Natural killer cell (primary cell): Measurements from ENCODE around the gene ACOT12. TPM values are rescaled to one million over a fixed set of nuclear protein-coding genes. Genes with fewer than 3 reads are reported as not detected.

Source experiments
- ATAC-seq, 3 donors: fragments of 150-1000 bp in 2 of 3; fragments of 200-7000 bp in 1 of 3; cut with Tn5 transposase; 1 replicate in 1 of 3; 2 replicates in 2 of 3; pipeline ENCODE4 v1.10.0; 2021; ENCODE audit warnings: mild to moderate bottlenecking in 2 of 3, moderate library complexity in 2 of 3
- DNase-seq, 2 donors: peaks; one replicate each; pipeline versions ENCODE4 v3.0.0 to v3.0.0-alpha.2; 2013 to 2021; ENCODE audit warnings: mixed read lengths in 1 of 2
- H3K27ac ChIP-seq: one replicate; pipeline ENCODE4 v1.5.1; 2013; ENCODE audit warnings: mild to moderate bottlenecking, low read length
- H3K27me3 ChIP-seq: one replicate; pipeline ENCODE4 v1.6.1; 2013; ENCODE audit warnings: low read length; ENCODE audit not compliant: control insufficient read depth, insufficient read depth
- H3K36me3 ChIP-seq: one replicate; pipeline ENCODE4 v1.6.1; 2013; ENCODE audit warnings: low read length; ENCODE audit not compliant: control insufficient read depth, insufficient read depth
- H3K4me1 ChIP-seq: one replicate; pipeline ENCODE4 v1.6.1; 2013; ENCODE audit warnings: low read length; ENCODE audit not compliant: control insufficient read depth, insufficient read depth
- H3K4me3 ChIP-seq: one replicate; pipeline ENCODE4 v1.5.1; 2013; ENCODE audit warnings: low read length
- H3K9me3 ChIP-seq: one replicate; pipeline ENCODE4 v1.6.1; 2013; ENCODE audit warnings: low read length; ENCODE audit not compliant: control insufficient read depth, insufficient read depth
- H3K27ac Mint-ChIP-seq, 2 donors: one replicate each; pipeline ENCODE4 v1.8.0; 2022; ENCODE audit warnings: mild to moderate bottlenecking in 2 of 2, mixed read lengths in 2 of 2, moderate library complexity in 1 of 2
- H3K27me3 Mint-ChIP-seq, 2 donors: one replicate each; pipeline ENCODE4 v1.8.0; 2022; ENCODE audit warnings: low read depth in 2 of 2, mixed read lengths in 2 of 2
- H3K36me3 Mint-ChIP-seq: one replicate; pipeline ENCODE4 v1.8.0; 2022; ENCODE audit warnings: mixed read lengths
- H3K4me1 Mint-ChIP-seq, 2 donors: one replicate each; pipeline ENCODE4 v1.8.0; 2022; ENCODE audit warnings: mixed read lengths in 2 of 2
- H3K4me3 Mint-ChIP-seq: one replicate; pipeline ENCODE4 v1.8.0; 2022; ENCODE audit warnings: mild to moderate bottlenecking, moderate library complexity, mixed read lengths
- H3K9me3 Mint-ChIP-seq, 2 donors: one replicate each; pipeline ENCODE4 v1.8.0; 2022; ENCODE audit warnings: mixed read lengths in 2 of 2
- CTCF ChIP-seq: fragments of 200-600 bp; IDR thresholded peaks from one replicate; pipeline ENCODE4 v1.8.0; 2022; ENCODE audit warnings: antibody characterized with exemption
- WGBS: methylation state at CpG from one replicate; pipeline ENCODE4 v1.1.7; 2013; ENCODE audit warnings: missing lambda C conversion rate; ENCODE audit not compliant: insufficient coverage; 5-methylcytosine and 5-hydroxymethylcytosine counted together
- intact Hi-C: fragments of 100-400 bp; cut with micrococcal nuclease; formaldehyde crosslinking; loops from one replicate; pipeline ENCODE4 v1.14.2; 2022
- total RNA-seq, 4 donors: library from RNA; stranded (reverse); fragments of 120-200 nt in 1 of 4; gene quantifications; one replicate each; pipeline versions ENCODE4 v1.2.3 to v1.2.4, GENCODE V29; 2013 to 2022

Gene ACOT12
- total RNA-seq, 3 donors from 2014 or later (not counting 1 experiment from before 2014, with no cell fraction given), result not detected

- Histone ChIP-seq H3K27me3 (no peaks in the 10 kb centered on the region), H3K36me3 (no peaks in the 10 kb centered on the region), H3K9me3 (no peaks in the 10 kb centered on the region), H3K27ac (no peak overlapping the region), H3K4me3 (no peak overlapping the region), H3K4me1 (no peaks in the 10 kb centered on the region)
- Mint-ChIP-seq H3K4me3 (no peak overlapping the region), H3K9me3 (no peaks in the 10 kb centered on the region), H3K4me1 (peaks cover 4 to 6% of the 10 kb centered on the region in 2 donors), H3K36me3 (no peaks in the 10 kb centered on the region), H3K27me3 (no peaks in the 10 kb centered on the region), H3K27ac (no peak overlapping the region)
- 92% methylated on average over 2 of the region's 3 CpGs for WGBS
- no peak for DNase-seq
- intact Hi-C loops, result no loop called here
- TF ChIP-seq CTCF, result no peak
- ATAC-seq, result no peak
Observed at GRCh38 chr5:81426359-81427030, 32.6 kb upstream of the ACOT12 start.

GRCh38 chr5:81425569-81425968 lies 31.6 kb upstream of the ACOT12 start:
- Mint-ChIP-seq H3K4me3 (no peak overlapping the region), H3K27me3 (no peaks in the 10 kb centered on the region), H3K36me3 (no peaks in the 10 kb centered on the region), H3K27ac (no peak overlapping the region), H3K9me3 (no peaks in the 10 kb centered on the region), H3K4me1 (peaks cover 5 to 6% of the 10 kb centered on the region in 2 donors)
- ATAC-seq (peak in 2 of 3 donors; percentile 42 to 57), DNase-seq (peak in 1 of 2 donors; percentile 61)
- peak; percentile 71 for TF ChIP-seq CTCF
- 15% methylated on average over 2 of the region's 2 CpGs for WGBS
- H3K4me3 ChIP-seq, result no peak overlapping the region
- H3K9me3 ChIP-seq, result no peaks in the 10 kb centered on the region
- no peaks in the 10 kb centered on the region for H3K36me3 ChIP-seq
- intact Hi-C loops, result loop anchor here (1.0 kb wide), 2 partner anchors 741 to 800 kb away; no protein-coding TSS in a partner anchor
- no peaks in the 10 kb centered on the region for H3K4me1 ChIP-seq
- no peaks in the 10 kb centered on the region for H3K27me3 ChIP-seq
- H3K27ac ChIP-seq, result no peak overlapping the region

- Mint-ChIP-seq H3K9me3 (no peaks in the 10 kb centered on the region), H3K4me3 (no peak overlapping the region), H3K27me3 (no peaks in the 10 kb centered on the region), H3K27ac (no peak overlapping the region), H3K36me3 (no peaks in the 10 kb centered on the region), H3K4me1 (peaks cover 6 to 10% of the 10 kb centered on the region in 2 donors)
- Histone ChIP-seq H3K4me3 (no peak overlapping the region), H3K27ac (no peak overlapping the region), H3K9me3 (no peaks in the 10 kb centered on the region), H3K4me1 (no peaks in the 10 kb centered on the region), H3K27me3 (no peaks in the 10 kb centered on the region), H3K36me3 (peaks cover 3% of the 10 kb centered on the region)
- ATAC-seq (no peak), DNase-seq (no peak)
- WGBS, result no CpG with 5 or more reads among the region's 1 CpG
- intact Hi-C loops, result loop anchor here (1.0 kb wide), 2 partner anchors 742 to 801 kb away; no protein-coding TSS in a partner anchor
- TF ChIP-seq CTCF, result no peak
Observed at GRCh38 chr5:81424728-81425127, 30.8 kb upstream of the ACOT12 start.

GRCh38 chr5:81422671-81423070 lies 28.7 kb upstream of the ACOT12 start:
- H3K27ac ChIP-seq, result no peak overlapping the region
- no peak overlapping the region for H3K4me3 ChIP-seq
- no peak overlapping the region for H3K4me3 Mint-ChIP-seq
- peaks cover 7% of the 10 kb centered on the region for H3K36me3 ChIP-seq
- H3K4me1 ChIP-seq, result no peaks in the 10 kb centered on the region
- TF ChIP-seq CTCF, result no peak
- no peak overlapping the region for H3K27ac Mint-ChIP-seq
- ATAC-seq (no peak), DNase-seq (no peak)
- no peaks in the 10 kb centered on the region for H3K9me3 ChIP-seq
- no peaks in the 10 kb centered on the region for H3K27me3 ChIP-seq
- H3K4me1 Mint-ChIP-seq, result peaks cover 6 to 10% of the 10 kb centered on the region in 2 donors
- H3K9me3 Mint-ChIP-seq, result no peaks in the 10 kb centered on the region
- intact Hi-C loops, result no loop called here
- H3K27me3 Mint-ChIP-seq, result no peaks in the 10 kb centered on the region
- no peaks in the 10 kb centered on the region for H3K36me3 Mint-ChIP-seq
- 90% methylated on average over 2 of the region's 2 CpGs for WGBS
